COLO668 (cell line): ENCODE results near the gene CTU2.
"Not testable (repeated sequence)": the region's sequence is repeated elsewhere in the genome, so short reads cannot be mapped to it uniquely, and the experiment has no call there.

Source experiments
- DNase-seq: peaks from one replicate; lab custom pipeline; 2025; ENCODE audit not compliant: unreplicated experiment; lab: John Stamatoyannopoulos, UW

The CTU2 gene

GRCh38 chr16:88706229-88706964 lies at the start of gene CTU2, which contains the start of gene RNF166:
Gene CTU2 (plus strand): TSS chr16:88706503. CDS start chr16:88706531, 28 bp downstream.
Gene RNF166 (minus strand): TSS chr16:88706408. CDS start chr16:88706325, 83 bp downstream.
- peak; percentile 92 for DNase-seq

- DNase-seq, result no peak
Observed at GRCh38 chr16:88657371-88657770, 48.9 kb upstream of the CTU2 start.

- DNase-seq, result no peak
Observed at GRCh38 chr16:88658714-88659113, 47.6 kb upstream of the CTU2 start.

- DNase-seq, result no peak
Observed at GRCh38 chr16:88659160-88659559, 47.1 kb upstream of the CTU2 start.

GRCh38 chr16:88661468-88661867 lies 44.8 kb upstream of the CTU2 start:
- no peak for DNase-seq

GRCh38 chr16:88662222-88662842 lies 44.0 kb upstream of the CTU2 start:
- no peak for DNase-seq

GRCh38 chr16:88662843-88663606 lies 43.3 kb upstream of the CTU2 start, which contains the start of gene MVD:
Gene MVD (minus strand): TSS chr16:88663091. CDS start chr16:88663080, 11 bp downstream.
- peak; percentile 97 for DNase-seq

GRCh38 chr16:88665148-88665547 lies 41.2 kb upstream of the CTU2 start:
- no peak for DNase-seq

- DNase-seq, result no peak
Observed at GRCh38 chr16:88665570-88665969, 40.7 kb upstream of the CTU2 start.

- DNase-seq, result no peak
Observed at GRCh38 chr16:88667461-88667860, 38.8 kb upstream of the CTU2 start.

GRCh38 chr16:88669493-88669892 lies 36.8 kb upstream of the CTU2 start:
- DNase-seq, result not testable (repeated sequence)

- DNase-seq, result no peak
Observed at GRCh38 chr16:88669980-88670379, 36.3 kb upstream of the CTU2 start.

GRCh38 chr16:88671806-88672205 lies 34.5 kb upstream of the CTU2 start:
- DNase-seq, result no peak

GRCh38 chr16:88672776-88673175 lies 33.5 kb upstream of the CTU2 start:
- DNase-seq, result peak; percentile 54

GRCh38 chr16:88673716-88674379 lies 32.5 kb upstream of the CTU2 start:
- no peak for DNase-seq

- no peak for DNase-seq
Observed at GRCh38 chr16:88676502-88677242, 29.6 kb upstream of the CTU2 start.

- no peak for DNase-seq
Observed at GRCh38 chr16:88677721-88678120, 28.6 kb upstream of the CTU2 start.

- no peak for DNase-seq
Observed at GRCh38 chr16:88678224-88678979, 27.9 kb upstream of the CTU2 start.

- no peak for DNase-seq
Observed at GRCh38 chr16:88680554-88681083, 25.7 kb upstream of the CTU2 start.
